OCI-LY7 (cell line): ENCODE data around the gene SPATA13. TPM values are rescaled to one million over a fixed set of nuclear protein-coding genes. Genes with fewer than 3 reads are reported as not detected.

Source experiments
- BruUV-seq: library from RNA; stranded (reverse); fragments of 400-500 nt; replicated peaks from 2 replicates; lab custom pipeline; 2021; lab: Mats Ljungman, UMichigan
- CTCF ChIA-PET: fragments of 300-600 bp; sonication (Branson Sonifier 250); formaldehyde crosslinking; loops from one replicate; lab custom pipeline; 2022; ENCODE audit warnings: antibody characterized with exemption; ENCODE audit not compliant: unreplicated experiment; lab: Charles Lee
- POLR2A ChIA-PET: fragments of 300-600 bp; sonication (Branson Sonifier 250); formaldehyde crosslinking; loops from one replicate; lab custom pipeline; 2022; ENCODE audit warnings: antibody characterized with exemption; lab: Charles Lee
- DNase-seq: peaks from one replicate; pipeline ENCODE4 v3.0.0-alpha.2; 2015; ENCODE audit warnings: low spot score
- H2AFZ ChIP-seq: fragments of 200-600 bp; sonication (generic), shearing (Covaris generic); 2 replicates; pipeline ENCODE4 v1.6.1; 2014; ENCODE audit warnings: mild to moderate bottlenecking, antibody characterized with exemption, low read length, moderate library complexity
- H3K27ac ChIP-seq: fragments of 200-600 bp; sonication (generic); 2 replicates; pipeline ENCODE4 v1.5.1; 2014; ENCODE audit warnings: mixed run types, low read depth, mild to moderate bottlenecking, moderate library complexity, low read length, inconsistent platforms; ENCODE audit not compliant: poor library complexity, severe bottlenecking
- H3K36me3 ChIP-seq: fragments of 200-600 bp; sonication (generic); 2 replicates; pipeline ENCODE4 v1.6.1; 2014; ENCODE audit warnings: mild to moderate bottlenecking, antibody characterized with exemption, low read length, moderate library complexity, mixed read lengths; ENCODE audit not compliant: insufficient read depth
- H3K4me1 ChIP-seq: fragments of 200-600 bp; sonication (generic); 2 replicates; pipeline ENCODE4 v1.5.1; 2014; ENCODE audit warnings: mild to moderate bottlenecking, low read length; ENCODE audit not compliant: insufficient read depth, poor library complexity, severe bottlenecking
- H3K4me2 ChIP-seq: fragments of 200-600 bp; sonication (generic); 2 replicates; pipeline ENCODE4 v1.6.1; 2014; ENCODE audit warnings: mild to moderate bottlenecking, low read length
- H3K4me3 ChIP-seq: fragments of 200-600 bp; sonication (generic); 2 replicates; pipeline ENCODE4 v1.5.1; 2014; ENCODE audit warnings: mild to moderate bottlenecking, low read depth, low read length; ENCODE audit not compliant: poor library complexity, severe bottlenecking
- H3K79me2 ChIP-seq: fragments of 200-600 bp; sonication (generic); 2 replicates; pipeline ENCODE4 v1.6.1; 2016; ENCODE audit warnings: low read depth, mild to moderate bottlenecking, low read length, moderate library complexity, mixed read lengths; ENCODE audit not compliant: insufficient read depth
- H3K9me2 ChIP-seq: fragments of 200-600 bp; sonication (generic); 2 replicates; pipeline ENCODE4 v1.6.1; 2016; ENCODE audit warnings: mild to moderate bottlenecking, low read length, mixed read lengths; ENCODE audit not compliant: insufficient read depth
- H3K9me3 ChIP-seq: fragments of 200-600 bp; sonication (generic); 2 replicates; pipeline ENCODE4 v1.6.1; 2014; ENCODE audit warnings: mild to moderate bottlenecking, mixed run types, low read length, mixed read lengths
- H4K20me1 ChIP-seq: fragments of 200-600 bp; sonication (generic); 2 replicates; pipeline ENCODE4 v1.6.1; 2014; ENCODE audit warnings: mild to moderate bottlenecking, antibody characterized with exemption, low read length, moderate library complexity, mixed read lengths; ENCODE audit not compliant: insufficient read depth
- CTCF ChIP-seq: fragments of 200-600 bp; sonication (generic); conservative IDR thresholded peaks from 2 replicates; pipeline ENCODE4 v1.5.1; 2014; ENCODE audit warnings: mild to moderate bottlenecking, antibody characterized with exemption, low read length, moderate library complexity, mixed read lengths
- EZH2phosphoT487 ChIP-seq: fragments of 200-600 bp; sonication (generic); IDR thresholded peaks from 2 replicates; pipeline ENCODE4 v1.6.1; 2018; ENCODE audit warnings: low read depth, borderline replicate concordance, mild to moderate bottlenecking, mixed run types, antibody characterized with exemption, low read length, moderate library complexity, mixed read lengths
- intact Hi-C: fragments of 100-400 bp; cut with micrococcal nuclease; formaldehyde crosslinking; loops from one replicate; pipeline ENCODE4 v1.10.0; 2022; ENCODE audit not compliant: unreplicated experiment
- total RNA-seq, 2 experiments: library from RNA; depleted of rRNA in 1 of 2; stranded (reverse); fragments of >200 nt in 1 of 2; shearing (Covaris generic) in 1 of 2; gene quantifications; 2 replicates each; pipeline ENCODE4 v1.2.3, GENCODE V29; 2014 to 2022

Gene SPATA13
- total RNA-seq, 2 experiments from 2014 or later = 3.8 to 32.4 TPM

DNA sequence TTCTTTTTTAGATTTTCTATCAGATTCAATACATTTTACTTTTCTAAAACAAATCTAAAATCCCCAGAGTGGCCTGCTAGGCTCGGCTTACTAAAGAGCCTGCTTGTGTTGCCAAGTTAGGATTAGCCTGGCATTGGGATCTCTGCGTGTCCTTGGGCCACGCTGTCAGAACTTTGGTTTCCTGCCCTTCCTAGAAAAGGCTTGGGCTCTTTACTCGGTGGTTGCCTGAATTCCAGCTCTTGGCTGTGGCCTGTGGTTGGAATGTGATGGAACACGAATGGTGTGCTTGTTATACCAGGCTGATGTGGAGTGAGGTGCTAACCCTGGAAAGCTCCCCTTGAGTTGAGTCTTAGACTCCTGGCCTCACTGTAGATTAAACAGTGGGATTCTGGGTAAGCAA is 8.5 kb downstream of the SPATA13 start:
- DNase-seq = no peak

DNA sequence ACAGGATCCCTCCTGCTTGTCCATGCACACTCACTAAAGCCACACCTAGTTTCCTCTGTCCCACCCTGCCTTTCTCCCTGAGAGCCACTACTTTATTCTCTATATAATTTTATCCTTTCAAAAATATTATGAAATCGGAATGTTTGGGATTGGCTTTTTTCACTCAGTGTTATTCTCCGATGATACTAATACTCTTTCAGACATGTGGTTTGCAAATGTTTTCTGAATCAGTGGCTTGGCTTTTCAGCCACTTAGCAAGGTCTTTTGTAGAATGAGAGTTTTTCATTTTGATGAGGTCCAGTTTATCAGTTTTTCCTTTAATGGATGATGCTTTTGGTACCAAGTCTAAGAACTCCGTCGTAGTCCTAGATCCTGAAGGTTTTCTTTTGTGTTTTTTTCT is 11.6 kb downstream of the SPATA13 start:
- Histone ChIP-seq H3K4me3 (no peak overlapping the region), H3K79me2 (0 out of 2 replicates have a peak, but pooled peaks cover 5% of the 10 kb centered on the region), H3K36me3 (no peaks in the 10 kb centered on the region), H3K27ac (no peak overlapping the region), H3K9me3 (no peaks in the 10 kb centered on the region), H3K9me2 (no peaks in the 10 kb centered on the region), H3K4me1 (no peaks in the 10 kb centered on the region), H4K20me1 (no peaks in the 10 kb centered on the region), H3K4me2 (no peak overlapping the region), H2AFZ (no peak overlapping the region)
- intact Hi-C loops = no loop called here
- TF ChIP-seq CTCF (no peak), EZH2phosphoT487 (no peak)
- POLR2A ChIA-PET = interaction anchor here (0.6 kb wide), 1 partner anchor 11 kb away, joined by 5 read pairs; the partner anchor contains the start of gene SPATA13
- CTCF ChIA-PET = no interaction called here
- DNase-seq = no peak
- no TSS peak for BruUV-seq

More for the DNA sequence above, 8.5 kb downstream of the SPATA13 start:
- no peak overlapping the region for H3K4me3 ChIP-seq
- no peak overlapping the region for H3K4me2 ChIP-seq
- ChIA-PET POLR2A (interaction anchor here (2.4 kb wide), 1 partner anchor 10 kb away, joined by 6 read pairs; no protein-coding TSS in a partner anchor), CTCF (no interaction called here)
- BruUV-seq = no TSS peak
- H3K4me1 ChIP-seq = no peaks in the 10 kb centered on the region
- no peaks in the 10 kb centered on the region for H4K20me1 ChIP-seq
- H3K36me3 ChIP-seq = no peaks in the 10 kb centered on the region
- no peaks in the 10 kb centered on the region for H3K9me2 ChIP-seq
- no peak overlapping the region for H3K27ac ChIP-seq
- H3K9me3 ChIP-seq = no peaks in the 10 kb centered on the region
- TF ChIP-seq EZH2phosphoT487 (no peak), CTCF (no peak)
- H2AFZ ChIP-seq = no peak overlapping the region
- intact Hi-C loops = no loop called here
- H3K79me2 ChIP-seq = no peaks in the 10 kb centered on the region

DNA sequence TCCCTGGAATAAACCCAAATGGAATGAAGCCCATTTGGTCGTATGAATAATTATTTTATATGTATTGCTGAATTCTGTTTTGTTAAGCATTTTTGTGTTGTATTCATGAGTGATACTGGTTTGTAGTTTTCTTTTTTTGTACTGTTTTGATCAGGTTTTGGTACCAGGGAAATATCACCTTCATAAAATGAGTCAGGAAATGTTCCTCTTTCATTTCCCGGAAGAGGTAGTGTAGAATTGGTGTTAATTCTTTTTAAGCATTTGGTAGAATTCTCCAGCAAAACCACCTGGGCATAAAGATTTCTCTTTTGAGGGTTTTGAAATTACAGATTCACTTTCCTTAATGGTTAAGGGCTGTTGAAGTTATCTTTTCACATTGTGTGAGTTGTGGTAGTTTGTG is 13.3 kb downstream of the SPATA13 start:
- Histone ChIP-seq H2AFZ (no peak overlapping the region), H3K4me3 (no peak overlapping the region), H3K4me2 (no peak overlapping the region), H3K36me3 (no peaks in the 10 kb centered on the region), H3K9me3 (no peaks in the 10 kb centered on the region), H3K9me2 (no peaks in the 10 kb centered on the region), H3K27ac (no peak overlapping the region), H3K4me1 (no peaks in the 10 kb centered on the region), H3K79me2 (0 out of 2 replicates have a peak, but pooled peaks cover 5% of the 10 kb centered on the region), H4K20me1 (no peaks in the 10 kb centered on the region)
- POLR2A ChIA-PET = interaction anchor here (0.6 kb wide), 1 partner anchor 113 kb away, joined by 4 read pairs; no protein-coding TSS in a partner anchor
- DNase-seq = no peak
- TF ChIP-seq EZH2phosphoT487 (no peak), CTCF (no peak)
- BruUV-seq = no TSS peak
- CTCF ChIA-PET = no interaction called here
- intact Hi-C loops = no loop called here
